MM.1S (cell line): Measurements from ENCODE around the gene KCNQ1.

Experiments
- DNase-seq: peaks from one replicate; pipeline ENCODE4 v3.0.0-alpha.2; 2015
- H2AFZ ChIP-seq: fragments of 300-600 bp; sonication (generic); 2 replicates; pipeline ENCODE4 v1.6.0; 2016; ENCODE audit warnings: antibody characterized with exemption, low read length
- H3F3A ChIP-seq: fragments of 300-600 bp; sonication (generic); 2 replicates; pipeline ENCODE4 v1.6.1; 2016; ENCODE audit warnings: mild to moderate bottlenecking, antibody characterized with exemption, low read length, moderate library complexity, mixed read lengths; ENCODE audit not compliant: insufficient read depth
- H3K27ac ChIP-seq: fragments of 300-600 bp; sonication (generic); 2 replicates; pipeline ENCODE4 v1.5.1; 2016; ENCODE audit warnings: mild to moderate bottlenecking, low read length
- H3K27me3 ChIP-seq: fragments of 300-600 bp; sonication (generic); replicated peaks from 2 replicates; pipeline ENCODE4 v1.6.0; 2016; ENCODE audit warnings: low read length; ENCODE audit not compliant: insufficient read depth
- H3K36me3 ChIP-seq: fragments of 300-600 bp; sonication (generic); replicated peaks from 2 replicates; pipeline ENCODE4 v1.6.1; 2016; ENCODE audit warnings: mild to moderate bottlenecking, low read length, mixed read lengths; ENCODE audit not compliant: insufficient read depth
- H3K4me1 ChIP-seq: fragments of 300-600 bp; sonication (generic); 2 replicates; pipeline ENCODE4 v1.6.1; 2016; ENCODE audit warnings: low read length, mixed read lengths
- H3K4me2 ChIP-seq: fragments of 300-600 bp; sonication (generic); 2 replicates; pipeline ENCODE4 v1.6.0; 2016; ENCODE audit warnings: low read depth, low read length
- H3K4me3 ChIP-seq: fragments of 300-600 bp; sonication (generic); 2 replicates; pipeline ENCODE4 v1.5.1; 2016; ENCODE audit warnings: low read length, mixed read lengths
- H3K79me2 ChIP-seq: fragments of 300-600 bp; sonication (generic); 2 replicates; pipeline ENCODE4 v1.6.1; 2016; ENCODE audit warnings: mixed run types, low read length, mixed read lengths
- H3K9ac ChIP-seq: fragments of 300-600 bp; sonication (generic); 2 replicates; pipeline ENCODE4 v1.6.1; 2016; ENCODE audit warnings: low read length, mixed read lengths
- H3K9me2 ChIP-seq: fragments of 300-600 bp; sonication (generic); replicated peaks from 2 replicates; pipeline ENCODE4 v1.6.1; 2016; ENCODE audit warnings: mild to moderate bottlenecking, low read length, mixed read lengths; ENCODE audit not compliant: insufficient read depth
- H3K9me3 ChIP-seq: fragments of 300-600 bp; sonication (generic); replicated peaks from 2 replicates; pipeline ENCODE4 v1.6.1; 2016; ENCODE audit warnings: mild to moderate bottlenecking, low read length, mixed read lengths; ENCODE audit not compliant: insufficient read depth
- H4K20me1 ChIP-seq: fragments of 300-600 bp; sonication (generic); 2 replicates; pipeline ENCODE4 v1.6.1; 2016; ENCODE audit warnings: mild to moderate bottlenecking, low read length, moderate library complexity, mixed read lengths; ENCODE audit not compliant: insufficient read depth
- CTCF ChIP-seq: fragments of 300-600 bp; sonication (generic); IDR thresholded peaks from 2 replicates; pipeline ENCODE4 v1.5.1; 2016; ENCODE audit warnings: antibody characterized with exemption, low read length, mixed read lengths
- EZH2 ChIP-seq: fragments of 300-600 bp; sonication (generic); optimal IDR thresholded peaks from 2 replicates; pipeline ENCODE3; 2017; ENCODE audit warnings: low read depth, mild to moderate bottlenecking, antibody characterized with exemption, low read length, mixed read lengths
- EZH2phosphoT487 ChIP-seq: fragments of 300-600 bp; sonication (generic); IDR thresholded peaks from 2 replicates; pipeline ENCODE4 v1.6.1; 2018; ENCODE audit warnings: antibody characterized with exemption, low read length

KCNQ1 gene

GRCh38 chr11:2791139-2791520 lies 346.3 kb downstream of the KCNQ1 start:
- Histone ChIP-seq H3K79me2 (no peaks in the 10 kb centered on the region), H3K27ac (no peak overlapping the region), H3K27me3 (no peaks in the 10 kb centered on the region), H3K4me1 (no peaks in the 10 kb centered on the region), H4K20me1 (no peaks in the 10 kb centered on the region), H3K9me3 (no peaks in the 10 kb centered on the region), H3K9me2 (no peaks in the 10 kb centered on the region), H3K9ac (no peak overlapping the region), H3F3A (no peaks in the 10 kb centered on the region), H3K4me3 (no peak overlapping the region), H2AFZ (no peak overlapping the region), H3K4me2 (no peak overlapping the region), H3K36me3 (no peaks in the 10 kb centered on the region)
- TF ChIP-seq CTCF, result no peak
- TF ChIP-seq EZH2phosphoT487, result no peak
- TF ChIP-seq EZH2, result no peak
- no peak for DNase-seq

DNA sequence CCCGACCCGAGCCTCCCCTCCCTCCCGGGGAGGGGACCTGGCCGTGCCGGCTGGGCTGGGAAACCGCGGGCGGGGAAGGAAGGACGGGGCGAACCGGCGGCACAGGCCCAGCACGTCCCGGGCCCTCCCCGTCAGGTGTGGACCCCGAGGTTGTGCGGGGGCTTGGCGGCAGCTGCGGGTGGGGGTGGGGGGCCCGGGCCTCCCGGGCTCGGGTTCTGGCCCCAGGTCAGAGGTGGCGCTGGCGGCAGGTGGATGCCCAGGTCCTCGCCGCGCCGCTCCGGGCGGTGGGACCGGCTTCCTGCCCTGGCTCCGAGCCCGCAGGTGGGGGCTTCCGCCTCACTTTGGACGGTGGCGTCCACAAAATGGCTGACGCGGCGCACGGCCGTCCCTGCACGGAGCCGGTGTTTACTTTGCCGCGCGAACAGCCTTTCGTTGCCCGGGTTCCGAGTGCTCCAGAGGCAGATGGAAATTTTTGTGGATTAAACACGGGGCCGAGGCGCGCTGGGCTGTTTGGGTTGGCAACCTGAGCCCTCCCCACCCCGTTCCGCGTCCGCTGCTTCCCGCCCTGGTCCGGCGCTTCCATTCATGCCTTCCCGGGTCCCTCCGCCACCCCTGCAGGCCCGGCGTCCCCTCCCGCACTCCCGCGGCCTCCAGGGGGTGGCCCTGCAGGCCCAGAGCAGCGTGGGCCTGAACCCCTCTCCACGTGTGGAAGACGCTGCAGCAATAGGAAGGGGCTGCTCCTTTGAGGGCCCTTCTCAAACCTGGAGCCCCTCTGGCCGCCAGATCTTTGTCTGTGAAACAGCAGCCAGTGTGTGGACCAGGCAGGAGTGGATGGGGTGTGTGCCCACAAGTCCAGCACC lies 346.9 kb downstream of the KCNQ1 start:
- H3F3A ChIP-seq, result no peaks in the 10 kb centered on the region
- no peak overlapping the region for H2AFZ ChIP-seq
- no peaks in the 10 kb centered on the region for H3K79me2 ChIP-seq
- H3K27ac ChIP-seq, result no peak overlapping the region
- no peak for DNase-seq
- H3K4me2 ChIP-seq, result no peak overlapping the region
- H3K27me3 ChIP-seq, result no peaks in the 10 kb centered on the region
- no peaks in the 10 kb centered on the region for H3K36me3 ChIP-seq
- no peak overlapping the region for H3K9ac ChIP-seq
- H3K4me3 ChIP-seq, result no peak overlapping the region
- no peaks in the 10 kb centered on the region for H3K9me2 ChIP-seq
- no peaks in the 10 kb centered on the region for H4K20me1 ChIP-seq
- H3K4me1 ChIP-seq, result no peaks in the 10 kb centered on the region
- no peaks in the 10 kb centered on the region for H3K9me3 ChIP-seq
- TF ChIP-seq EZH2 (no peak), CTCF (no peak), EZH2phosphoT487 (no peak)

DNA sequence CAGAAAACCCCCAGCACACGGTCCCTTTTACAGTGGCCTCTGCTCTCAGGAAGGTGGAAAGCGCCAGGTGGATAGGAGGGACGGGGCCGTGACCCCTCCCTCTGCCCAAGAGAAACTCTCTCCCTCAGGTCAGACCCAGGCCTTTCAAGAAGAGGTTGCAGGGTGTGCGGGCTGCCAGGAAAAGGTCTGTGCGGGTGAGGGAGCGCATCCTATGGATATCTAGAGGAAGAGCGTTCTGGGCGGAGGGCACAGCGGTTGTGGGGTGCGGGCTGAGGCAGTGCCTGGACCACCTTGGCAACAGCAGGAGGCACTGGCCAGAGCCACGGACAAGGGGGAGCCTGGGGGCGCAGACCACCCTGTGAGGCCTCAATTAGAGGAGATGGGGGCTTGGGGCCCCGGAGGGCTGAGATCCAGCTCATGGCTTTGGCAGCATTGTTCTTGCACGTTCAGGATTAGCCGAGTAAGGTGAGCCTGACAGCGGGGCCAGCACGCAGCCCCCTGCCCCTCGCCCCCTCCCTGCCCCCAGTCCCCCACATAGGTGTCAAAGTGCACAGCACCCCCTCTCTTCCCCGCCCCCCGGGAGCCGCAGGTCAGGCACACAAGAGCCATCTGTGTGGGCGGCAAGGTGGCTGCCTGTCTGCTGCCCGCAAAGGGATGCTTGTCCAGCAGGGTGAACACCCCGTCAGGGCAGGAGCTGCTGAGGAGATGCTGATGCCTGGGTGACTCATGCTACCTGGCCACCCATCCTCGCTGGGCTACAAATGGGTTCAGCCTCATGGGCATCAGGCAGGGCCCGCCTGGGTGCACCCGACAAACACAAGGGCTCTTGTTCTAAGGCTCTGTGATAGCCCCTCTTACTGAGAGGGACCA lies 347.8 kb downstream of the KCNQ1 start:
- Histone ChIP-seq H3K4me3 (no peak overlapping the region), H3K4me2 (no peak overlapping the region), H3K9me3 (no peaks in the 10 kb centered on the region), H3K9ac (no peak overlapping the region), H3K79me2 (no peaks in the 10 kb centered on the region), H3F3A (no peaks in the 10 kb centered on the region), H3K36me3 (no peaks in the 10 kb centered on the region), H3K27ac (no peak overlapping the region), H3K4me1 (no peaks in the 10 kb centered on the region), H3K9me2 (no peaks in the 10 kb centered on the region), H2AFZ (no peak overlapping the region), H4K20me1 (no peaks in the 10 kb centered on the region), H3K27me3 (no peaks in the 10 kb centered on the region)
- no peak for DNase-seq
- TF ChIP-seq EZH2phosphoT487 (no peak), CTCF (no peak), EZH2 (no peak)
